GM23338 (cell line): ENCODE data around the gene TUBD1.
"Not testable (repeated sequence)": the region's sequence is repeated elsewhere in the genome, so short reads cannot be mapped to it uniquely, and the experiment has no call there.

Experiments used
- CREB1 ChIP-seq: fragments of 250-450 bp; sonication (Bioruptor Pico); IDR thresholded peaks from 2 replicates; pipeline ENCODE4 v1.5.0; 2020; ENCODE audit warnings: low read depth, mild to moderate bottlenecking, moderate library complexity
- CTCF ChIP-seq, 2 experiments: fragments of 200-600 bp in 1 of 2; sonication (generic) in 1 of 2; conservative IDR thresholded peaks; 2 replicates each; pipeline versions ENCODE4 v1.5.1 to v1.6.1; 2016 to 2017; ENCODE audit warnings: antibody characterized with exemption in 2 of 2, low read depth in 2 of 2, mild to moderate bottlenecking in 2 of 2, moderate library complexity in 1 of 2
- ETS1 ChIP-seq: IDR thresholded peaks from 2 replicates; pipeline ENCODE4 v1.6.1; 2016; ENCODE audit warnings: antibody characterized with exemption
- EZH2 ChIP-seq: fragments of 200-600 bp; sonication (generic); IDR thresholded peaks from one replicate; pipeline ENCODE4 v1.8.0; 2017; ENCODE audit warnings: antibody characterized with exemption, mild to moderate bottlenecking, low read depth; ENCODE audit not compliant: unreplicated experiment
- EZH2phosphoT487 ChIP-seq: fragments of 200-600 bp; sonication (generic); IDR thresholded peaks from one replicate; pipeline ENCODE4 v1.8.1; 2018; ENCODE audit warnings: antibody characterized with exemption; ENCODE audit not compliant: unreplicated experiment
- JUNB ChIP-seq: IDR thresholded peaks from one replicate; pipeline ENCODE4 v1.6.1; 2016; ENCODE audit warnings: antibody characterized with exemption; ENCODE audit not compliant: unreplicated experiment
- NANOG ChIP-seq: IDR thresholded peaks from 2 replicates; pipeline ENCODE4 v1.6.1; 2016; ENCODE audit warnings: antibody characterized with exemption, borderline replicate concordance
- POLR2AphosphoS5 ChIP-seq: IDR thresholded peaks from 2 replicates; pipeline ENCODE4 v1.6.1; 2016; ENCODE audit warnings: antibody characterized with exemption, low read depth
- REST ChIP-seq: IDR thresholded peaks from one replicate; pipeline ENCODE4 v1.6.1; 2018; ENCODE audit warnings: antibody characterized with exemption; ENCODE audit not compliant: unreplicated experiment
- STAT1 ChIP-seq: IDR thresholded peaks from one replicate; pipeline ENCODE4 v1.6.1; 2016; ENCODE audit warnings: antibody characterized with exemption; ENCODE audit not compliant: unreplicated experiment
- ZNF114 ChIP-seq: fragments of 250-450 bp; sonication (Bioruptor Pico); IDR thresholded peaks from 2 replicates; pipeline ENCODE4 v1.5.0; 2020; ENCODE audit warnings: mild to moderate bottlenecking, moderate library complexity
- ZNF331 ChIP-seq: fragments of 250-450 bp; sonication (Bioruptor Pico); IDR thresholded peaks from 2 replicates; pipeline ENCODE4 v1.5.0; 2020; ENCODE audit warnings: low read depth, mild to moderate bottlenecking, moderate library complexity
- ZNF462 ChIP-seq: fragments of 250-450 bp; sonication (Bioruptor Pico); IDR thresholded peaks from 2 replicates; pipeline ENCODE4 v1.5.0; 2020; ENCODE audit warnings: mild to moderate bottlenecking, moderate library complexity

GRCh38 chr17:59853919-59854729, 38.6 kb downstream of the TUBD1 start:
- not testable (repeated sequence) for TF ChIP-seq CTCF (conservative IDR thresholded peaks at IDR 0.05; ENCODE audit: low read depth in 2 of 2); REST; EZH2; POLR2AphosphoS5; EZH2phosphoT487; CREB1; ETS1; ZNF114; JUNB; ZNF331; NANOG; ZNF462 (CRISPR knock-in tag); STAT1
